IPS-20b (cell line): ENCODE measurements around the gene RTCB.

ENCODE experiments used
- H3K27ac ChIP-seq: one replicate; pipeline ENCODE4 v1.5.1; 2013; ENCODE audit warnings: low read length
- H3K27me3 ChIP-seq: 2 replicates; pipeline ENCODE4 v1.6.1; 2013; ENCODE audit warnings: mild to moderate bottlenecking, low read length, inconsistent platforms; ENCODE audit not compliant: insufficient read depth
- H3K36me3 ChIP-seq: 2 replicates; pipeline ENCODE4 v1.6.1; 2013; ENCODE audit warnings: low read depth, mild to moderate bottlenecking, inconsistent platforms, low read length, moderate library complexity; ENCODE audit not compliant: insufficient read depth
- H3K4me1 ChIP-seq: 2 replicates; pipeline ENCODE4 v1.6.1; 2013; ENCODE audit warnings: mild to moderate bottlenecking, control low read depth, inconsistent platforms, low read length, moderate library complexity; ENCODE audit not compliant: insufficient read depth
- H3K4me3 ChIP-seq: 2 replicates; pipeline ENCODE4 v1.5.1; 2013; ENCODE audit warnings: mild to moderate bottlenecking, low read length, inconsistent platforms
- H3K9ac ChIP-seq: 2 replicates; pipeline ENCODE4 v1.6.1; 2013; ENCODE audit warnings: low read depth, mild to moderate bottlenecking, inconsistent platforms, low read length, moderate library complexity
- H3K9me3 ChIP-seq: 2 replicates; pipeline ENCODE4 v1.6.1; 2013; ENCODE audit warnings: mild to moderate bottlenecking, low read depth, low read length, inconsistent platforms; ENCODE audit not compliant: insufficient read depth

RTCB gene

GRCh38 chr22:32414191-32414590 is 2.1 kb upstream of the RTCB start:
- H3K9me3 ChIP-seq = no peaks in the 10 kb centered on the region
- H3K4me1 ChIP-seq = peaks cover 7% of the 10 kb centered on the region; the same call in 1 of the 2 replicates
- no peak overlapping the region for H3K9ac ChIP-seq
- peaks cover 36% of the 10 kb centered on the region for H3K27me3 ChIP-seq
- no peak overlapping the region for H3K27ac ChIP-seq
- H3K4me3 ChIP-seq = no peak overlapping the region
- no peaks in the 10 kb centered on the region for H3K36me3 ChIP-seq

- H3K36me3 ChIP-seq = peaks cover 3% of the 10 kb centered on the region
- no peak overlapping the region for H3K4me3 ChIP-seq
- peaks cover 7% of the 10 kb centered on the region; the same call in 1 of the 2 replicates for H3K4me1 ChIP-seq
- H3K9me3 ChIP-seq = no peaks in the 10 kb centered on the region
- no peak overlapping the region for H3K27ac ChIP-seq
- H3K9ac ChIP-seq = no peak overlapping the region
- H3K27me3 ChIP-seq = peaks cover 32% of the 10 kb centered on the region
Measured at GRCh38 chr22:32413719-32414118, 1.7 kb upstream of the RTCB start.

DNA sequence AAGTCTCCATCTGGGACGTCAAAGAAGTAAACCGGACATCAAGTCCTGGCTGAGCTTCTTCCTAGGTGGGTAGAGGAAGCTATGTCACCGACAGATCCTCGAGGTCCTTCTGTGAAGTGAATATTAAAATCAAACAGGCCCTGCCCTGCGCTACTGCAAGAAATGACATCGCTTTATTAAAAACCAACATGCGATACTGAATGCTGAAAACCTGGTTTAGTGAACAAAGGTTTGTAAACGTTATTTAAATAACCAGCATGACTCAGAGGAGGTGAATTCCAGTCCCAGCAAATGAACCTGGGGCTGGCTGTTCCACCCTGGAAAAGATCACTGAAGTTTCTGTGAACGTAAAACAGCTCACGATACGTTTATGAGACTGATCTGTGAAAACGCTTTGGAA is 645 bp downstream of the RTCB start:
- peak overlapping the region; percentile 87 for H3K9ac ChIP-seq
- H3K4me3 ChIP-seq = peak overlapping the region; percentile 85
- peaks cover 9% of the 10 kb centered on the region; the same call in 1 of the 2 replicates for H3K27me3 ChIP-seq
- no peaks in the 10 kb centered on the region for H3K9me3 ChIP-seq
- peaks cover 26% of the 10 kb centered on the region for H3K36me3 ChIP-seq
- no peak overlapping the region for H3K27ac ChIP-seq
- peaks cover 7% of the 10 kb centered on the region; the same call in 1 of the 2 replicates for H3K4me1 ChIP-seq

DNA sequence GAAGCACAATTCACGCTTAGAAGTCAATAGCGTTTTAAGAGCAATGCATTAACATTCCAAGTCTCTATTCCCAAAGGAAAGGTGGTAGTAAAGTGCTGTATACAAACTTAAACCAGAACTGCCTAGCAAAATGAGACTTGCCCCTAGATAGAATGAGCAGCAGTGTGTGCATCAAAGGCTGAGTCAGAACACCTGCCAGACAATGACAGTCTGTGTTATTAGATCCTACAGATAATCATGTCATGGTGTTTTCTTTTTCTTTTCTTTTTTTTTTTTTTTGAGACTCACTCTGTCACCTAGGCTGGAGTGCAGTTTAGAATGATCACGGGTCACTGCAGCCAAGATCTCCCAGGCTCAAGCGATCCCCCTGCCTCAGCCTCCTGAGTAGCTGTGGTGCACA is 1.6 kb downstream of the RTCB start:
- peaks cover 36% of the 10 kb centered on the region for H3K36me3 ChIP-seq
- peak overlapping the region; percentile 85 for H3K4me3 ChIP-seq
- H3K27me3 ChIP-seq = peaks cover 4% of the 10 kb centered on the region; the same call in 1 of the 2 replicates

DNA sequence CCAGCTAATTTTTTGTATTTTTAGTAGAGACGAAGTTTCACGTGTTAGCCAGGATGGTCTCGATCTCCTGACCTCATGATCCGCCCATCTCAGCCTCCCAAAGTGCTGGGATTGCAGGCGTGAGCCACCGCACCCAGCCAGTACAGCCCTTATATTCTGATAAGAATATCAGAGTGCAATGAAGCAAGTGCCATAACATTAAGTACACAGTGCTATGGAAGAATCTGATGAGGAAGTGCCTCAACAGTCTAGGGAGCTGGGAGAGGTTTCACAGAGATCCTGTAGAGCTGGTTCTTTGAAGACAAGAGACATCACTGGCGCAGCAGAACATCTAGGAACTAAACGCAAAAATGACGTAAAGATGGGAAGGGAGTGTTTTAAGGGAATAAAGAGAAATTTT is 2.1 kb downstream of the RTCB start:
- Histone ChIP-seq H3K27me3 (no peaks in the 10 kb centered on the region), H3K27ac (no peak overlapping the region), H3K4me1 (peaks cover 7% of the 10 kb centered on the region; the same call in 1 of the 2 replicates), H3K36me3 (peaks cover 41% of the 10 kb centered on the region), H3K9me3 (no peaks in the 10 kb centered on the region), H3K4me3 (no peak overlapping the region), H3K9ac (no peak overlapping the region)

More for the DNA sequence above, 1.6 kb downstream of the RTCB start:
- H3K9me3 ChIP-seq = no peaks in the 10 kb centered on the region
- peak overlapping the region; percentile 87; the same call in 1 of the 2 replicates for H3K9ac ChIP-seq
- peaks cover 7% of the 10 kb centered on the region; the same call in 1 of the 2 replicates for H3K4me1 ChIP-seq
- no peak overlapping the region for H3K27ac ChIP-seq

GRCh38 chr22:32407936-32408335 is 4.1 kb downstream of the RTCB start:
- Histone ChIP-seq H3K27me3 (no peaks in the 10 kb centered on the region), H3K27ac (no peak overlapping the region), H3K4me1 (peaks cover 7% of the 10 kb centered on the region; the same call in 1 of the 2 replicates), H3K36me3 (peaks cover 60% of the 10 kb centered on the region), H3K4me3 (no peak overlapping the region), H3K9me3 (no peaks in the 10 kb centered on the region), H3K9ac (no peak overlapping the region)

DNA sequence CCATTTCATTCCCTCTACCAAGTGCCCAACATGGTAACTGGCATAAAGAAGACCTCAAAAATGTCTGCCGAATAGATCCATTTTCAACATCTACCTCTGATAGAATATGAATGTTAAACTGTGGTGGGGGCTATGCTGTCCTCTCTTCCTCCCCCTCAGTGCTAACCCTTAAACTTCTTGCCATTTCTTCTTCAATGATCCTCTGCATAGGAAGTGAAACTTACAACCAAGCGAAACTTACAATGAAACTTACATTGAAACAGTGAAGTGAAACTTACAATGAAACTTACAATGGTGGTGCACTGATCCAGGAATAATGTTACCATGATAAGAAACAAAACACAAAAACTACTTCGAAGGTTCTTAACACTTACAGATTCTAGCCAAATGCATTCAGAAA is 4.7 kb downstream of the RTCB start:
- peaks cover 7% of the 10 kb centered on the region; the same call in 1 of the 2 replicates for H3K4me1 ChIP-seq

GRCh38 chr22:32404021-32404420 is 8.0 kb downstream of the RTCB start:
- Histone ChIP-seq H3K4me1 (no peaks in the 10 kb centered on the region), H3K27ac (no peak overlapping the region), H3K9ac (no peak overlapping the region), H3K4me3 (no peak overlapping the region), H3K36me3 (peaks cover 98% of the 10 kb centered on the region), H3K9me3 (no peaks in the 10 kb centered on the region), H3K27me3 (no peaks in the 10 kb centered on the region)

More for the DNA sequence above, 4.7 kb downstream of the RTCB start:
- H3K4me3 ChIP-seq = no peak overlapping the region
- no peak overlapping the region for H3K9ac ChIP-seq
- H3K36me3 ChIP-seq = peaks cover 65% of the 10 kb centered on the region
- H3K9me3 ChIP-seq = no peaks in the 10 kb centered on the region
- H3K27ac ChIP-seq = no peak overlapping the region
- no peaks in the 10 kb centered on the region for H3K27me3 ChIP-seq

DNA sequence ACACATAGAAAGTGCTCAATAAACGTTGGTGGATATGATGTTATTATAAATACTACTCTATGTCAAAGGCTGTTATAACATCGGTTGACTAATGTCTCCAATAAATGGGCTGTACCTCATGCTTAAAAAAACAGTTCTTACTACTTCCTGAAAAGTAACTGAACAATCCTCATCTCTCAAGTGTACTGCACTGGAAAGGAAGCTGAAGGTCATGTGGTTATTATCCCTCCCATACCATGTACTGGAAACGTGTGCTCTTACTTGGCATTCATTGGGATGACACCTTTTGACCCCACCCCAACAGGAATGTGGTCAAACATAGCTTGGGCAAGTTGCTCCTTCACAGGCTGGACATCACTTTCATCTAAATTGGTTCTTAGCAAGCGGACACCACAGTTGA is 10.6 kb downstream of the RTCB start:
- no peak overlapping the region for H3K27ac ChIP-seq
- no peaks in the 10 kb centered on the region for H3K9me3 ChIP-seq
- H3K9ac ChIP-seq = no peak overlapping the region
- H3K27me3 ChIP-seq = no peaks in the 10 kb centered on the region
- H3K4me3 ChIP-seq = no peak overlapping the region
- peaks cover 98% of the 10 kb centered on the region for H3K36me3 ChIP-seq
- no peaks in the 10 kb centered on the region for H3K4me1 ChIP-seq

GRCh38 chr22:32396746-32397145 is 15.3 kb downstream of the RTCB start:
- Histone ChIP-seq H3K27ac (no peak overlapping the region), H3K9me3 (no peaks in the 10 kb centered on the region), H3K4me3 (no peak overlapping the region), H3K9ac (no peak overlapping the region), H3K27me3 (no peaks in the 10 kb centered on the region), H3K4me1 (no peaks in the 10 kb centered on the region), H3K36me3 (peaks cover 100% of the 10 kb centered on the region)

DNA sequence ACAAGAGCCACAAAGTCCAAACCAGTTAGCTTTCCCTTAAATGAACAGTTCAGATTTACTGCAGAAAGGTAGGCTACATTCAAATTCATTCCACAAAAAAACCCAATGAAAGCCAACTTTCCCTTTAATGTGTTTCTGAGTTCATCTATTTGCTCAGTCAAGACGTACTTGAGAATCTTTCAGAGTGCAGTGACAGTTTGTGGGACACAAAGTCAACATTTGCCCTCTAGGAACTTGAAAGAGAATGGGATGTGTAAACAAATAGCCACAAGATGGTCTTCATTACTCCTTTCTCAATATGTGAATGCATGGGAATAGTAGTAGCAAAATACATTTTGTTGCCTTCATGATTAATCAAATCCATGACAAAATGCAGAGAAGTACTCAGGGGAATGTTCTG is 15.8 kb downstream of the RTCB start:
- peaks cover 100% of the 10 kb centered on the region for H3K36me3 ChIP-seq

DNA sequence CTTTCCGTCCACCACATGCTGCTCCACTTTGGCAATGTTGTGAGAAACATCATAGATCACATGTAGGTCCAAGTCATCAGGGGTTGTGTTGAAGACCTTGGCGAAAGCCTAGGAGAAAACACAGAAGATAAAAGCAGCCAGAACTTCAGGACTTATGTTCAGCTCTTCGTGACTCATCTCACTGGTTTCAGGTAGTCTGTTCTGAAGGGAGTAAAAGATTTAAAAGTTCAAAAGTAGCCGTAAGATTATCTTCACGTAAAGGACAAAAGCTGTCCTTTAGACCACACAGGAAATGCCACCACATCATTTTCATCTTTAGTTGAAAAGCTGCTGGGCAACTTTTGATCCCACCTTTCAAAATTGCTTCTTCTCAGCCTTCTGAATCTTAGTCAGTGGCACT is 16.9 kb downstream of the RTCB start:
- Histone ChIP-seq H3K36me3 (peaks cover 99% of the 10 kb centered on the region), H3K9ac (no peak overlapping the region), H3K9me3 (no peaks in the 10 kb centered on the region), H3K4me3 (no peak overlapping the region), H3K27ac (no peak overlapping the region), H3K4me1 (no peaks in the 10 kb centered on the region), H3K27me3 (no peaks in the 10 kb centered on the region)

More for the DNA sequence above, 15.8 kb downstream of the RTCB start:
- H3K9me3 ChIP-seq = no peaks in the 10 kb centered on the region
- no peaks in the 10 kb centered on the region for H3K27me3 ChIP-seq
- no peak overlapping the region for H3K9ac ChIP-seq
- H3K4me3 ChIP-seq = no peak overlapping the region
- no peaks in the 10 kb centered on the region for H3K4me1 ChIP-seq
- no peak overlapping the region for H3K27ac ChIP-seq
